OCI-M2 (cell line): ENCODE data around the gene MSANTD2.

Experiments
- DNase-seq: peaks from one replicate; lab custom pipeline; 2025; ENCODE audit not compliant: unreplicated experiment; lab: John Stamatoyannopoulos, UW

The MSANTD2 gene

GRCh38 chr11:124738713-124739478 lies 61.3 kb downstream of the MSANTD2 start:
- DNase-seq, result no peak

DNA sequence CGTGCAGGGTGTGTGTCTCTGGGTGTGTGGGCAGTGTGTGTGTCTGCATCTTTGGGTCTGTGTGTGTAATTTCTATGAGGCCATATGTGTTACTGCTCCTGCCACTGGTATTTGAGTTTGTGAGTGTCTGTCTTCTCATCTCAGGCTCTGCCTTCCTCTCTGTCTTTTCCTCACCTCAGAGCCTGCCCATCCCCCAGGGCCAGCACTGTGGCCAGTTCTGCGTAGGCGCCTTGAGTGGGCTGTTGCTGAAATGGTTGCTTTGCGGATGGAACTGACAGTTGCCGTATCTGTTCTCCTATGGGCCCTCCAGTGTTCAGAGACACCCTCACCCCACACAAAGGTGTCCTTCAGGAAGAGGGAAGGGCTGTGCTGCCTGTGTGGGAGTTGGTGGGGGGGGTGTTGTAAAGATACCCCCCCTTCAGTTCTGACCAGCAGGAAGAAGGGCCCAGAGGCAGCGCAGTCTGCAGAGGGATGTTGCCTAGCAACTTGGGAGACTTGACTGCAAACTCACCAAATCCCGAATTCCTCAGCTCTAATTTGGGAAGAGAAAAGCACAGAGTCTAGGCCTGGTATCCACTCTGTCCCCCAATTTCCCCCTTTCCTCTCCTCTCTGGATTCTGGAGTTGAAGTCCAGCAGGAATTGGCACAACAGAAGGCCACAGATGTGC lies 62.4 kb downstream of the MSANTD2 start:
- DNase-seq, result no peak

DNA sequence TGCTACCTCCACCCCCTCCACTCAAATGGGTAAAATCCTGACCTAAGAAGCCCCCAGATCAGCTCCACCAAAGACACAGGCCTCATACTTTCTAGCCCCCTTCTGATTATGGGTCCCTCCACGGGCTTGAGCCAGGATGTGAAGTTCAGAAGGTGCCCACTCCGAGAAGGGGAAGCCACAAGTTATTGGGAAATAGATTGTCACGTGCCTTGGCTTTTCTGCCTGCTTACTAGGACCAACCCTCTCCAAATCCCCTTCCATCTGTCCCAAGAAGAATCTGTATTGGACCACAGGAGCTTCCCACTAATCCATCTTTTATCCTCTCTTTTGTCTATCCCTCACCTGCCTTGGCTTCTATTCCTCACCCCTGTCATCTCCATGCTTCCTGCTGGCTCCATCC lies 63.5 kb downstream of the MSANTD2 start:
- DNase-seq, result no peak

GRCh38 chr11:124732230-124732629 lies 68.0 kb downstream of the MSANTD2 start:
- no peak for DNase-seq

- DNase-seq, result no peak
These were observed 70.6 kb downstream of the MSANTD2 start for GRCh38 chr11:124729571-124729970.

- no peak for DNase-seq
These were observed 72.1 kb downstream of the MSANTD2 start for GRCh38 chr11:124728134-124728533.

GRCh38 chr11:124727474-124727873 lies 72.7 kb downstream of the MSANTD2 start:
- no peak for DNase-seq

- DNase-seq, result no peak
These were observed 74.5 kb downstream of the MSANTD2 start for GRCh38 chr11:124725719-124726105.

DNA sequence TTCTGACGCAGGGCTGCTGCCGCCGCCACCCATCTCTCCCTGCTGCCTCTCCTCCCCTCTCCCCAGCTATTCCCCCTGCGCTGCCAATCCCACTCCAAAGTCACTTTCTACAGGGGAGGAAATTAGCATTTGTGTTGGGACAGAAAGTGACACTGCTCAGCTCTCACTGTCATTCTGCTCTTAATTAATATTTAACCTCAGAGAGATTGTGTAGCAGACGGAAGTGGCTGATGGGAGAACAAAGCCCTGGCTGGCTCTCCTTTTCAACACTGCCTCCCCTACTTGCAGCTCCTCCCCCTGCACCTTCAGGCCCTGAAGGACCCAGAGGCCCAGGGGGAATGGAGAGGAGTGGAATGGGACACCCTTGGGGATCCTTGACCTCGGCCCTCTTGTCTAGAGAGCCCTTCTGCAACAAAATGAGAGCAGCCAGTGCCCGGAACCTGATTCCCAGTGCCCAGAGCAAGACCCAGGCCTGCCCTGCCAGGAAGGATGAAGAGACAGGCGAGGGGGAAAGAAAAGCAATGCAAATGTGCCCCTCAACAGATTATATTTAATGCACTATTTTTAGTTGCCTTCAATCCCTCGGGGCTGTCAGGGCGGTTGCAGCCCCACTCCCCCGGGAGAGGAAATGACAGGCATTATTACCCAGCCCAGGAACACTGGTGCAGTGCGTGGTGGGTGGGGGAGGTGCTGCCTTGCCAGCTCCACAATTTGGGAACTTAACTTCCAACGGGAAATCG lies 75.1 kb downstream of the MSANTD2 start:
- no peak for DNase-seq

DNA sequence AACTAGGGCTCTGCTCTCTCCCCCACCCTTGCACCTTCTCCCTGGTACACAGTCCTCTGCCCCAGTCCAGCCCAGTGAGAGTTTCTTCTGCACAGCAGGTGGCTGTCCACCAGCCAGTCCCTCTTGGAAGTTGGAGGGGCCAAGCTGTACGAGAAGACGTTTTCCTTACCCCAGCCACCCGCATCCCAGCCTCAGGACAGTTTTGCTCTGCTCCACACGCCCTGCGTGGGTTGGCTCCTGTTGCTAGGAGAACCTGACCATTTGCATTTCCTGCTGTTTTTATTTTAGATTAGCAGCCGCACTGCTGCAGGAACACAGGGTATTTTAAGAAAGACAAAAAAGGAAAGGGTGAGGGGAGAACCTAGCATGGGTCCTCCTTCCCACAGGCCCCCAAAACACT lies 78.0 kb downstream of the MSANTD2 start:
- no peak for DNase-seq

DNA sequence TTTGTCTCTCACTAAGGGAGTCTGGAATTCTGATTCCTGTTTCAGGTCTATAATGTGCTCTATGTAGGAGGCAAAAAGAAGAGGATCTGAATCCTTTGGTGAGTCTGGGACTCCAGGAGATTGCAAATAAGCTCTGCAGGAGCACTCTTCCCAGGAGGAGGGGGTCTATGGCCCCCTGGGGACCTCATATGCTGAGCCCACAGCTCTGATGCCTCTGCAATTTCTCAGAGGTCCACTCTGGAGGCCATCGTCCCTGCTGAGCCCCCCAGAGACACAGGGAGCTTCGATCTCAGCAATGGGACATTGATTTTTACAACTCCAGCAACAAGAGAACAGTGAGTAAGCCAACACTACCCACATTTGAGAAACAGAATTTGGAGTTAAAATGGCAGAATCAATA lies 80.7 kb downstream of the MSANTD2 start:
- DNase-seq, result no peak

DNA sequence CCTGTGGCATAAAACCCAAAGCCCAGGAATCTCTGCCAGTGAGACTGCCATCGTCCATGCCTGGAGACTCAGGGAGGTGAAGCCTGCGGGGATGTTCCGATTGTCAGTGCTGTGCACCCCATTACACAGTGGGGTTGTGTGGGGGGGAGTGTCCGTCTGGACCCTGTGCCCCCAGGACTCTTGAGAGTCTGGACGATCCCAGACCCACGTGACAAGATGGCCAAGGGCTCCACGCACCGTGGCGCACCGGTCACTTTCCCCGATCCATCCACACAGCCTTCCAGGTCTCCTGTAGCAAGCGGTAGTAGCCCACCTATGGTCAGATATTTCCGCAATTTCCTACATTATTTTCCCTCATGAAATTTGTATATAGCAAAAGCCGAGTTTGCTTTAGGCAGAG lies 81.4 kb downstream of the MSANTD2 start:
- DNase-seq, result no peak

DNA sequence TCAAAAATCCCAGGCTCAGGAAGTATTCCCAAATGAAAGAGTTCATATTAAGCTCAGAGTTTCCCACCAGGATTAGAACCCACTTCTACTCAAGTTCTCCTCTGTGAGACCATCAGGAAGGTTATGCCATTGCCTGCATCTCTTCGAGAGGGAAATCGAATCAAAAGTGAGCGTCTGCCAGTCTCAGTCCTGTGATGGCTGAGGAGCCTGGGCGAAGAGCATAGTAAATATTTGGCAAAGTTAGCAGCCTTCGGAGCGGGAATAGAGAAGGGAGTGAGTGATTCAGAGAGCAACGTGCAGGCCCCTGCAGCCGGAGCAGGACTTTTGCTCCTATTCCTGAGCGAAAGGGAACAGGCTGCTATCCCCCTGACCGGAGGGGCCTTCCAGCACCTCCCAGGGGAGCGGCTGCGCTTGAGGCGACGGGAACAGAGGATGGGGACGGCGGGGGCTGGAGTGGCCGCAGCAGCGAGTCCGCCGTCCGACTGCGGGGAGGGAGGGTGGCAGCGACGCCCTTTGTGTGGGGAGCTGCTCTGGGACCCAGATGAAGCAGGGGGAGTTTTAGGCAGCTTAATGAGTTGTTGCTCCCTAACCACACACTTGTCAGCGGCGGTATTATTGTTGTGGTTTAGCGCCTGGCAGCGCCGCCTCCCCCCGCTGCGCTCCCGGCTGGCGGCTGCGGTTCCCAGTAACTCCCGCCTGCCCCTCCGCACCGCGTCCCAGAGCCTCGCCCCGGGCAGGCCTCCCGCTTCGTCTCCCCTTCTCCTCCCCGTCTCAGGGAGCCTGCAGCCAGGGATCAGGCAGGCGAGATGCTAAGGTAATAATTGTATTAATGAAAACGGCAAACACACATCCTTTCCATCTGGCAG lies 82.2 kb downstream of the MSANTD2 start:
- DNase-seq, result no peak

DNA sequence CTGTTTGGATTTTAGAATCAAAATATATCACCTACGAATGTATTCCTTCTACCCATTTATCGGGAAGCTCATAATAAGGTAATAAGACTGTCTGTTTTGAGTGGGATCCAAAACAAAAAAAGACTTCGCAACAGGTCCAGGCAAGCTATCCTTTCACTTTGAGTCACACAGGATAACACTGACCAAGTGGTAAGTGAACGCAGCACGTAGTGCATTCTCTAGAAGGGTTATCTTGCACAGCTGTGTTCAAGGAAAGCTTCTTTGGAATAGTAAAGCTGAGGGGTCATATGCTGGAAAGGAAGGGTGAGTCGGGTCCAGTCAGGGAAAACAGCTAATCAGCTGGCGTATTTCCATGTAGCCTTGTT lies 82.8 kb downstream of the MSANTD2 start:
- DNase-seq, result no peak

GRCh38 chr11:124716591-124716990 lies 83.6 kb downstream of the MSANTD2 start:
- DNase-seq, result no peak
